Liver (tissue), 3 donors: Measurements from ENCODE around the gene SEC22C.

Experiments
- ATF3 ChIP-seq: IDR thresholded peaks from 2 replicates; pipeline ENCODE4 v1.6.1; 2016; ENCODE audit warnings: antibody characterized with exemption
- CTCF ChIP-seq: fragments of 150-350 bp; IDR thresholded peaks from 2 replicates; pipeline ENCODE4 v1.5.1; 2017; ENCODE audit warnings: improper control_type of control experiment, low read depth, low read length; ENCODE audit not compliant: missing input control
- EGR1 ChIP-seq, 2 donors: IDR thresholded peaks; 2 replicates each; pipeline ENCODE4 v1.6.1; 2016 to 2018; ENCODE audit warnings: antibody characterized with exemption in 2 of 2, low read depth in 2 of 2
- FOXA1 ChIP-seq: IDR thresholded peaks from 2 replicates; pipeline ENCODE4 v1.6.1; 2016; ENCODE audit warnings: antibody characterized with exemption
- GABPA ChIP-seq, 2 donors: IDR thresholded peaks in 1 of 2; conservative IDR thresholded peaks in 1 of 2; 2 replicates each; pipeline ENCODE4 v1.6.1; 2016; ENCODE audit warnings: antibody characterized with exemption in 2 of 2, mild to moderate bottlenecking in 1 of 2, moderate library complexity in 1 of 2
- JUND ChIP-seq, 2 donors: IDR thresholded peaks; 2 replicates each; pipeline ENCODE4 v1.6.1; 2016; ENCODE audit warnings: antibody characterized with exemption in 2 of 2
- MAX ChIP-seq: IDR thresholded peaks from 2 replicates; pipeline ENCODE4 v1.6.1; 2016; ENCODE audit warnings: antibody characterized with exemption
- RAD21 ChIP-seq, 2 donors: IDR thresholded peaks; 2 replicates each; pipeline ENCODE4 v1.6.1; 2016; ENCODE audit warnings: antibody characterized with exemption in 2 of 2, mild to moderate bottlenecking in 2 of 2
- REST ChIP-seq: IDR thresholded peaks from 2 replicates; pipeline ENCODE4 v1.6.1; 2016; ENCODE audit warnings: antibody characterized with exemption, mild to moderate bottlenecking
- RXRA ChIP-seq, 2 donors: IDR thresholded peaks; 2 replicates each; pipeline ENCODE4 v1.6.1; 2017 to 2018; ENCODE audit warnings: antibody characterized with exemption in 2 of 2, mild to moderate bottlenecking in 1 of 2
- TAF1 ChIP-seq: conservative IDR thresholded peaks from 2 replicates; pipeline ENCODE4 v1.6.1; 2016; ENCODE audit warnings: antibody characterized with exemption, mild to moderate bottlenecking
- YY1 ChIP-seq: IDR thresholded peaks from 2 replicates; pipeline ENCODE4 v1.6.1; 2016; ENCODE audit warnings: antibody characterized with exemption, mild to moderate bottlenecking
- ZBTB33 ChIP-seq: IDR thresholded peaks from 2 replicates; pipeline ENCODE4 v1.6.1; 2016; ENCODE audit warnings: antibody characterized with exemption
- donor health status: healthy.
- donor health status: healthy.

GRCh38 chr3:42532229-42532628, 49.5 kb downstream of the SEC22C start:
- TF ChIP-seq CTCF = no peak
- TF ChIP-seq EGR1 (IDR thresholded peaks at IDR 0.05; ENCODE audit: low read depth in 2 of 2) = no peak
- no peak for TF ChIP-seq RXRA (IDR thresholded peaks at IDR 0.05)
- no peak for TF ChIP-seq YY1
- TF ChIP-seq ZBTB33 = no peak
- TF ChIP-seq JUND (IDR thresholded peaks at IDR 0.05) = no peak
- no peak for TF ChIP-seq MAX
- no peak for TF ChIP-seq FOXA1
- no peak for TF ChIP-seq REST
- TF ChIP-seq GABPA (IDR thresholded peaks at IDR 0.05 in 1 of 2, conservative IDR thresholded peaks at IDR 0.05 in 1 of 2) = no peak
- TF ChIP-seq ATF3 = no peak
- TF ChIP-seq TAF1 = no peak
- TF ChIP-seq RAD21 (IDR thresholded peaks at IDR 0.05) = no peak
